IMR-90 (cell line): ENCODE data around the gene ZSCAN4.

Experiments used
- CHD1 ChIP-seq: IDR thresholded peaks from 2 replicates; pipeline ENCODE4 v1.6.1; 2012; ENCODE audit warnings: low read depth, low read length, improper control_type of control experiment
- RAD21 ChIP-seq: IDR thresholded peaks from 2 replicates; pipeline ENCODE4 v1.6.1; 2012; ENCODE audit warnings: low read length, improper control_type of control experiment
- SMC3 ChIP-seq: fragments of 150-350 bp; IDR thresholded peaks from 2 replicates; pipeline ENCODE4 v1.6.1; 2016; ENCODE audit warnings: low read depth, mild to moderate bottlenecking, antibody characterized with exemption, low read length, moderate library complexity
- TF ChIP-seq, protein P1 (sequence below): conservative IDR thresholded peaks from 2 replicates; pipeline ENCODE4 v1.5.1; 2012; ENCODE audit warnings: mild to moderate bottlenecking, low read depth, low read length, improper control_type of control experiment

GRCh38 chr19:57720878-57721277 is 52.1 kb downstream of the ZSCAN4 start:
- TF ChIP-seq, protein P1, sequence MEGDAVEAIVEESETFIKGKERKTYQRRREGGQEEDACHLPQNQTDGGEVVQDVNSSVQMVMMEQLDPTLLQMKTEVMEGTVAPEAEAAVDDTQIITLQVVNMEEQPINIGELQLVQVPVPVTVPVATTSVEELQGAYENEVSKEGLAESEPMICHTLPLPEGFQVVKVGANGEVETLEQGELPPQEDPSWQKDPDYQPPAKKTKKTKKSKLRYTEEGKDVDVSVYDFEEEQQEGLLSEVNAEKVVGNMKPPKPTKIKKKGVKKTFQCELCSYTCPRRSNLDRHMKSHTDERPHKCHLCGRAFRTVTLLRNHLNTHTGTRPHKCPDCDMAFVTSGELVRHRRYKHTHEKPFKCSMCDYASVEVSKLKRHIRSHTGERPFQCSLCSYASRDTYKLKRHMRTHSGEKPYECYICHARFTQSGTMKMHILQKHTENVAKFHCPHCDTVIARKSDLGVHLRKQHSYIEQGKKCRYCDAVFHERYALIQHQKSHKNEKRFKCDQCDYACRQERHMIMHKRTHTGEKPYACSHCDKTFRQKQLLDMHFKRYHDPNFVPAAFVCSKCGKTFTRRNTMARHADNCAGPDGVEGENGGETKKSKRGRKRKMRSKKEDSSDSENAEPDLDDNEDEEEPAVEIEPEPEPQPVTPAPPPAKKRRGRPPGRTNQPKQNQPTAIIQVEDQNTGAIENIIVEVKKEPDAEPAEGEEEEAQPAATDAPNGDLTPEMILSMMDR = no peak
- TF ChIP-seq SMC3 = no peak
- TF ChIP-seq RAD21 = no peak
- no peak for TF ChIP-seq CHD1
